NT2/D1 (cell line): ENCODE measurements around the gene ANKRD2.

Experiments used
- YY1 ChIP-seq: IDR thresholded peaks from 2 replicates; pipeline ENCODE4 v1.6.1; 2011; ENCODE audit not compliant: insufficient read length, insufficient read depth
- ZNF274 ChIP-seq: IDR thresholded peaks from 2 replicates; pipeline ENCODE4 v1.6.1; 2011; ENCODE audit warnings: mild to moderate bottlenecking, low read depth, low read length

- TF ChIP-seq ZNF274 (no peak), YY1 (no peak)
Observed at GRCh38 chr10:97572214-97572989, at the start of gene ANKRD2.
